Peyer's patch (tissue), 4 donors: ENCODE results near the gene PDE2A. TPM values are rescaled to one million over a fixed set of nuclear protein-coding genes. Genes with fewer than 3 reads are reported as not detected.

ENCODE experiments used
- DNase-seq, 3 donors: peaks; one replicate each; pipeline ENCODE4 v3.0.0-alpha.2; 2017 to 2019
- H3K27ac ChIP-seq, 4 donors: fragments of 200-600 bp; sonication (generic); one replicate each; pipeline ENCODE4 v1.5.1; 2016 to 2019
- H3K27me3 ChIP-seq, 2 donors: fragments of 200-600 bp; sonication (generic); one replicate each; pipeline ENCODE4 v1.5.1; 2019
- H3K36me3 ChIP-seq, 3 donors: fragments of 200-600 bp; sonication (generic); one replicate each; pipeline ENCODE4 v1.5.1; 2016 to 2019
- H3K4me1 ChIP-seq, 4 donors: fragments of 200-600 bp; sonication (generic); one replicate each; pipeline ENCODE4 v1.5.1; 2016 to 2019
- H3K4me3 ChIP-seq, 4 donors: fragments of 200-600 bp; sonication (generic); 1 replicate in 3 of 4; 2 replicates in 1 of 4; pipeline ENCODE4 v1.5.1; 2016 to 2019; ENCODE audit warnings: mild to moderate bottlenecking in 1 of 4
- H3K9me3 ChIP-seq, 4 donors: fragments of 200-600 bp; sonication (generic); one replicate each; pipeline ENCODE4 v1.5.1; 2016 to 2019; ENCODE audit warnings: mild to moderate bottlenecking in 1 of 4
- POLR2A ChIP-seq, 2 donors: fragments of 450-650 bp; IDR thresholded peaks; one replicate each; pipeline ENCODE4 v1.5.1; 2017; ENCODE audit warnings: antibody characterized with exemption in 2 of 2, mild to moderate bottlenecking in 2 of 2, moderate library complexity in 2 of 2
- total RNA-seq, 4 donors: library from RNA; depleted of rRNA; stranded (reverse); fragments of >200 nt; gene quantifications; one replicate each; pipeline ENCODE4 v1.1.0, GENCODE V29; 2016
- TF ChIP-seq, protein P1 (sequence below), 6 experiments: fragments of 450-650 bp in 4 of 6; fragments of 200-600 bp in 2 of 6; sonication (generic) in 1 of 6; IDR thresholded peaks; one replicate each; pipeline ENCODE4 v1.5.1; 2017 to 2019; ENCODE audit warnings: antibody characterized with exemption in 6 of 6, mild to moderate bottlenecking in 3 of 6, moderate library complexity in 1 of 6

PDE2A gene
- total RNA-seq, 4 donors from 2014 or later: 8.4 to 75.9 (median 33.1) TPM

- Histone ChIP-seq H3K4me3 (no peak overlapping the region), H3K27me3 (no peaks in the 10 kb centered on the region), H3K27ac (no peak overlapping the region), H3K4me1 (no peaks in the 10 kb centered on the region), H3K36me3 (no peaks in the 10 kb centered on the region), H3K9me3 (no peaks in the 10 kb centered on the region)
- no peak for DNase-seq
- TF ChIP-seq, protein P1, sequence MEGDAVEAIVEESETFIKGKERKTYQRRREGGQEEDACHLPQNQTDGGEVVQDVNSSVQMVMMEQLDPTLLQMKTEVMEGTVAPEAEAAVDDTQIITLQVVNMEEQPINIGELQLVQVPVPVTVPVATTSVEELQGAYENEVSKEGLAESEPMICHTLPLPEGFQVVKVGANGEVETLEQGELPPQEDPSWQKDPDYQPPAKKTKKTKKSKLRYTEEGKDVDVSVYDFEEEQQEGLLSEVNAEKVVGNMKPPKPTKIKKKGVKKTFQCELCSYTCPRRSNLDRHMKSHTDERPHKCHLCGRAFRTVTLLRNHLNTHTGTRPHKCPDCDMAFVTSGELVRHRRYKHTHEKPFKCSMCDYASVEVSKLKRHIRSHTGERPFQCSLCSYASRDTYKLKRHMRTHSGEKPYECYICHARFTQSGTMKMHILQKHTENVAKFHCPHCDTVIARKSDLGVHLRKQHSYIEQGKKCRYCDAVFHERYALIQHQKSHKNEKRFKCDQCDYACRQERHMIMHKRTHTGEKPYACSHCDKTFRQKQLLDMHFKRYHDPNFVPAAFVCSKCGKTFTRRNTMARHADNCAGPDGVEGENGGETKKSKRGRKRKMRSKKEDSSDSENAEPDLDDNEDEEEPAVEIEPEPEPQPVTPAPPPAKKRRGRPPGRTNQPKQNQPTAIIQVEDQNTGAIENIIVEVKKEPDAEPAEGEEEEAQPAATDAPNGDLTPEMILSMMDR (IDR thresholded peaks at IDR 0.05): no peak
- no peak for TF ChIP-seq POLR2A (IDR thresholded peaks at IDR 0.05)
Observed at GRCh38 chr11:72546866-72547265, 127.4 kb downstream of the PDE2A start.

GRCh38 chr11:72544589-72544988, 129.6 kb downstream of the PDE2A start:
- Histone ChIP-seq H3K4me3 (no peak overlapping the region), H3K27ac (no peak overlapping the region), H3K9me3 (no peaks in the 10 kb centered on the region), H3K36me3 (no peaks in the 10 kb centered on the region), H3K27me3 (no peaks in the 10 kb centered on the region), H3K4me1 (no peaks in the 10 kb centered on the region)
- DNase-seq: no peak
- no peak for TF ChIP-seq POLR2A (IDR thresholded peaks at IDR 0.05)
- TF ChIP-seq, protein P1 (IDR thresholded peaks at IDR 0.05): no peak

GRCh38 chr11:72543849-72544542, 130.2 kb downstream of the PDE2A start:
- no peaks in the 10 kb centered on the region for H3K27me3 ChIP-seq
- H3K36me3 ChIP-seq: no peaks in the 10 kb centered on the region
- no peak overlapping the region for H3K4me3 ChIP-seq
- H3K9me3 ChIP-seq: no peaks in the 10 kb centered on the region
- TF ChIP-seq, protein P1 (IDR thresholded peaks at IDR 0.05): no peak
- TF ChIP-seq POLR2A (IDR thresholded peaks at IDR 0.05): no peak
- H3K4me1 ChIP-seq: no peaks in the 10 kb centered on the region
- H3K27ac ChIP-seq: no peak overlapping the region
- no peak for DNase-seq

DNA sequence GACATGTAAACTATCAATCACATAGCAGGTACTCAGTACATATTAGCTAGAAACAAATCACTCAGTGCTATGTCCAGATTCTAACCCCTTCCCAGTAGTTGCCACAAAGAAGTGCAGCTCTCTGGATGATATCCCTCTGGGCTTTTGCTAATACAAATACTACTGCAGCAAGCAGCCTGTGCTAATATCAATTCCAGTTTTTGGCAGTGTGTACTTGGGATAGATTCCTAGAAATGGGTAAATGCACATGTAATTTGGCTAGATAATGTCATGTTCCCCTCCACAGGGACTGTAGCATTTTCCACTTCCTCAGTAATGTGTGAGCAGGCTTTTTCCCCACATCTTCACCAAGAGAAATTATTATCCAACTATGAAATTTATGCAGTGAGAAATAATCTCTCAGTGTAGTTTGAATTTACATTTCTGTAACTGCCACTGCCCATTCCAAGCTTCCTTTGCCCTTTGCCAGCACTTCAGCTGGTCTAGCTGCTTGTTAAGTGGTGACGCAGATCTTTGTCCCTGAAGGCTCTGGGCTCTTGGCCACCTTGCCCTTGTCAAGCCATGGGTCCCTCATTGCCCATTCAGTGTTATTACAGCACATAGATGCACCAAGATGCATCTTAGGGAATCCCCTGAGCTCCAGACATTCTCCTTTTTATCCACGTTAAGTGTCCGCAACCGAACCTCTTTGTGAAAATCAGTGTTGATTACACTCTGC, 132.8 kb downstream of the PDE2A start:
- Histone ChIP-seq H3K36me3 (no peaks in the 10 kb centered on the region), H3K9me3 (no peaks in the 10 kb centered on the region), H3K4me3 (no peak overlapping the region), H3K4me1 (no peaks in the 10 kb centered on the region), H3K27me3 (no peaks in the 10 kb centered on the region), H3K27ac (no peak overlapping the region)
- TF ChIP-seq, protein P1 (IDR thresholded peaks at IDR 0.05): no peak
- TF ChIP-seq POLR2A (IDR thresholded peaks at IDR 0.05): no peak
- no peak for DNase-seq

- H3K4me1 ChIP-seq: no peaks in the 10 kb centered on the region
- H3K27ac ChIP-seq: no peak overlapping the region
- DNase-seq: no peak
- TF ChIP-seq POLR2A (IDR thresholded peaks at IDR 0.05): no peak
- TF ChIP-seq, protein P1 (IDR thresholded peaks at IDR 0.05): no peak
- H3K27me3 ChIP-seq: no peaks in the 10 kb centered on the region
- H3K9me3 ChIP-seq: no peaks in the 10 kb centered on the region
- H3K4me3 ChIP-seq: no peak overlapping the region
- no peaks in the 10 kb centered on the region for H3K36me3 ChIP-seq
Observed at GRCh38 chr11:72537051-72537450, 137.2 kb downstream of the PDE2A start.
